Epithelial cell of proximal tubule (primary cell): ENCODE data around the gene STC2. TPM values are rescaled to one million over a fixed set of nuclear protein-coding genes. Genes with fewer than 3 reads are reported as not detected.

ENCODE experiments used
- DNase-seq: peaks from one replicate; pipeline ENCODE4 v3.0.0-alpha.2; 2011; ENCODE audit warnings: low read depth
- H3K4me3 ChIP-seq: 2 replicates; pipeline ENCODE4 v1.5.1; 2011; ENCODE audit warnings: low read depth, mild to moderate bottlenecking, low read length
- CTCF ChIP-seq: conservative IDR thresholded peaks from 2 replicates; pipeline ENCODE4 v1.5.1; 2012; ENCODE audit warnings: low read depth, mild to moderate bottlenecking, low read length
- total RNA-seq: library from RNA; depleted of rRNA; stranded (reverse); fragments of >200 nt; gene quantifications from 2 replicates; pipeline ENCODE4 v1.2.3, GENCODE V29; 2015

STC2 gene
- total RNA-seq, 1 donor from 2014 or later, result 41.6 TPM

- no peak for TF ChIP-seq CTCF
- H3K4me3 ChIP-seq, result no peak overlapping the region
- DNase-seq, result no peak
Measured at GRCh38 chr5:173342813-173343755, 14.9 kb upstream of the STC2 start.

GRCh38 chr5:173341961-173342430 lies 13.8 kb upstream of the STC2 start:
- H3K4me3 ChIP-seq, result no peak overlapping the region
- no peak for DNase-seq
- TF ChIP-seq CTCF, result no peak

- no peak for TF ChIP-seq CTCF
- no peak overlapping the region for H3K4me3 ChIP-seq
- DNase-seq, result no peak
Measured at GRCh38 chr5:173340984-173341383, 12.8 kb upstream of the STC2 start.

GRCh38 chr5:173340451-173340850 lies 12.2 kb upstream of the STC2 start:
- no peak overlapping the region for H3K4me3 ChIP-seq
- no peak for DNase-seq
- TF ChIP-seq CTCF, result no peak

GRCh38 chr5:173339286-173339685 lies 11.1 kb upstream of the STC2 start:
- H3K4me3 ChIP-seq, result no peak overlapping the region
- no peak for DNase-seq
- no peak for TF ChIP-seq CTCF

GRCh38 chr5:173338380-173339015 lies 10.3 kb upstream of the STC2 start:
- no peak for TF ChIP-seq CTCF
- no peak for DNase-seq
- no peak overlapping the region for H3K4me3 ChIP-seq
